Right atrium auricular region (tissue), 2 donors: Measurements from ENCODE around the gene TMPRSS15. TPM values are rescaled to one million over a fixed set of nuclear protein-coding genes. Genes with fewer than 3 reads are reported as not detected.

Experiments used
- DNase-seq: peaks from one replicate; pipeline ENCODE4 v3.0.0-alpha.2; 2019; ENCODE audit warnings: low spot score
- H3K27ac ChIP-seq, 2 donors: fragments of 200-600 bp; sonication (generic); 1 replicate in 1 of 2; 2 replicates in 1 of 2; pipeline ENCODE4 v1.5.1; 2016 to 2019
- H3K27me3 ChIP-seq, 2 donors: fragments of 200-600 bp; sonication (generic); one replicate each; pipeline versions ENCODE4 v1.5.1 to v1.6.0; 2017 to 2019
- H3K36me3 ChIP-seq: fragments of 200-600 bp; sonication (generic); one replicate; pipeline ENCODE4 v1.5.1; 2016
- H3K4me1 ChIP-seq, 2 donors: fragments of 200-600 bp; sonication (generic); one replicate each; pipeline versions ENCODE4 v1.5.1 to v1.6.0; 2017 to 2019
- H3K4me3 ChIP-seq, 2 donors: fragments of 200-600 bp; sonication (generic); 1 replicate in 1 of 2; 2 replicates in 1 of 2; pipeline ENCODE4 v1.5.1; 2017 to 2019; ENCODE audit warnings: mild to moderate bottlenecking in 1 of 2, moderate library complexity in 1 of 2
- H3K9me3 ChIP-seq, 2 donors: fragments of 200-600 bp; sonication (generic); one replicate each; pipeline ENCODE4 v1.5.1; 2019
- total RNA-seq, 2 donors: library from RNA; depleted of rRNA; stranded (reverse); fragments of >200 nt; gene quantifications; one replicate each; pipeline ENCODE4 v1.1.0, GENCODE V29; 2016
- TF ChIP-seq, protein P1 (sequence below), 2 donors: fragments of 200-600 bp; sonication (generic); IDR thresholded peaks; one replicate each; pipeline ENCODE4 v1.5.1; 2019; ENCODE audit warnings: antibody characterized with exemption in 2 of 2

TMPRSS15 gene
- not detected for total RNA-seq

DNA sequence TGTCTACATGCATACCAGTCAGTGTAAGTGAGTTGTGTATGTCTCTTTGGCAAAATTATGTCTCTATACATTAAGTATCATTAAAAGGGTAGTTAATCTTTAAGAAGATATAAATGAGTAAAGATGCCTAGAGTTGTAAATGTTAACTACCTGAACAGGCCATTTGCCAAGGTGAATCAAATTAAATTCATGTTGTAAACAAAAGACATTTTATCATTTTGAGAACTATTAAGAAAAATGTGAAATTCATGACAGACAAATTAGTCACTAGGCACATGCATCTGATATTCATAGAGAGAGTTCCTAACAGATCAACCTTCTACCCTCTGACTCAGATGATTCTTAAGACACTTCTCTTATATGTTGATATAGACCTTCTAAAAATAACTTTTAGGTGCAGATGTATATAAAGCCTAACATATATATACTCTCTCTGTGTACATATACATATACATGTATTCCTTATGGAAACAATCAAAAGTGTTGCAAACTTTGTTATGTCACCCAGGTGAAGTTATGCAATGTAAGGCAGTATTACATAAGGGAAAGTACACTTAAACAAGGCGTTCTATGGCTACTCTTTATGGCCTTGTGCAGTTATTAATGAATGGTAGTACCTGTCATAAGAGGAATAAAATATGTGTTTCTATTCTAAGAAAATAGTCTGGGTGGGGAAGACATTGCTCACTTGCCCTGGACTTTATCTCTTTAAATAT is at the start of gene TMPRSS15:
Gene TMPRSS15 (minus strand): TSS at position 51 of the 716 bp plus-strand sequence. CDS start 163 bp downstream, outside the sequence.
- Histone ChIP-seq H3K9me3 (no peaks in the 10 kb centered on the region), H3K27me3 (no peaks in the 10 kb centered on the region), H3K4me3 (no peak within 1 kb of the TSS), H3K27ac (no peak within 1 kb of the TSS), H3K36me3 (no peaks in the 10 kb centered on the region), H3K4me1 (no peaks in the 10 kb centered on the region)
- TF ChIP-seq, protein P1, sequence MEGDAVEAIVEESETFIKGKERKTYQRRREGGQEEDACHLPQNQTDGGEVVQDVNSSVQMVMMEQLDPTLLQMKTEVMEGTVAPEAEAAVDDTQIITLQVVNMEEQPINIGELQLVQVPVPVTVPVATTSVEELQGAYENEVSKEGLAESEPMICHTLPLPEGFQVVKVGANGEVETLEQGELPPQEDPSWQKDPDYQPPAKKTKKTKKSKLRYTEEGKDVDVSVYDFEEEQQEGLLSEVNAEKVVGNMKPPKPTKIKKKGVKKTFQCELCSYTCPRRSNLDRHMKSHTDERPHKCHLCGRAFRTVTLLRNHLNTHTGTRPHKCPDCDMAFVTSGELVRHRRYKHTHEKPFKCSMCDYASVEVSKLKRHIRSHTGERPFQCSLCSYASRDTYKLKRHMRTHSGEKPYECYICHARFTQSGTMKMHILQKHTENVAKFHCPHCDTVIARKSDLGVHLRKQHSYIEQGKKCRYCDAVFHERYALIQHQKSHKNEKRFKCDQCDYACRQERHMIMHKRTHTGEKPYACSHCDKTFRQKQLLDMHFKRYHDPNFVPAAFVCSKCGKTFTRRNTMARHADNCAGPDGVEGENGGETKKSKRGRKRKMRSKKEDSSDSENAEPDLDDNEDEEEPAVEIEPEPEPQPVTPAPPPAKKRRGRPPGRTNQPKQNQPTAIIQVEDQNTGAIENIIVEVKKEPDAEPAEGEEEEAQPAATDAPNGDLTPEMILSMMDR (IDR thresholded peaks at IDR 0.05) = no peak
- DNase-seq = no peak

DNA sequence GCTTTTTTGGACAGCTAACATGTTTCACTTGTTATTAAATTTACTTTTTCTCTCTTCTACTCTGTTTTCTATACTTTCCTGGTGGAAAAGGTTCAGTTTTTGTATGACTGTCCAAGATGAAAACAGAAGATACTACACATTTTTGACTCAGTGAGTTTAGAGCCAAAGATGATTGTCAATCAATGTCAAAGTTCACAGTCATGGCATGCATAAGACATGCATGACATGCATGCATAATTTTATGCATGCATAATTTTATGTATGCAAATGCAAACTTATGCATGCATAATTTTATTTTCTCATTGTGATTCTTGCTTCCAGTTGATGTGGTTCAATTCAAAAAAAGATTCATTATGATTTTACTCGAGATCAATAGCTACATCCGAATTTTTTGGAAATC is 48.1 kb upstream of the TMPRSS15 start:
- no peaks in the 10 kb centered on the region for H3K36me3 ChIP-seq
- peaks cover 0 to 2% of the 10 kb centered on the region in 2 donors for H3K9me3 ChIP-seq
- TF ChIP-seq, protein P1 (IDR thresholded peaks at IDR 0.05) = no peak
- H3K4me1 ChIP-seq = no peaks in the 10 kb centered on the region
- H3K27ac ChIP-seq = no peak overlapping the region
- no peaks in the 10 kb centered on the region for H3K27me3 ChIP-seq
- no peak overlapping the region for H3K4me3 ChIP-seq
- DNase-seq = no peak

DNA sequence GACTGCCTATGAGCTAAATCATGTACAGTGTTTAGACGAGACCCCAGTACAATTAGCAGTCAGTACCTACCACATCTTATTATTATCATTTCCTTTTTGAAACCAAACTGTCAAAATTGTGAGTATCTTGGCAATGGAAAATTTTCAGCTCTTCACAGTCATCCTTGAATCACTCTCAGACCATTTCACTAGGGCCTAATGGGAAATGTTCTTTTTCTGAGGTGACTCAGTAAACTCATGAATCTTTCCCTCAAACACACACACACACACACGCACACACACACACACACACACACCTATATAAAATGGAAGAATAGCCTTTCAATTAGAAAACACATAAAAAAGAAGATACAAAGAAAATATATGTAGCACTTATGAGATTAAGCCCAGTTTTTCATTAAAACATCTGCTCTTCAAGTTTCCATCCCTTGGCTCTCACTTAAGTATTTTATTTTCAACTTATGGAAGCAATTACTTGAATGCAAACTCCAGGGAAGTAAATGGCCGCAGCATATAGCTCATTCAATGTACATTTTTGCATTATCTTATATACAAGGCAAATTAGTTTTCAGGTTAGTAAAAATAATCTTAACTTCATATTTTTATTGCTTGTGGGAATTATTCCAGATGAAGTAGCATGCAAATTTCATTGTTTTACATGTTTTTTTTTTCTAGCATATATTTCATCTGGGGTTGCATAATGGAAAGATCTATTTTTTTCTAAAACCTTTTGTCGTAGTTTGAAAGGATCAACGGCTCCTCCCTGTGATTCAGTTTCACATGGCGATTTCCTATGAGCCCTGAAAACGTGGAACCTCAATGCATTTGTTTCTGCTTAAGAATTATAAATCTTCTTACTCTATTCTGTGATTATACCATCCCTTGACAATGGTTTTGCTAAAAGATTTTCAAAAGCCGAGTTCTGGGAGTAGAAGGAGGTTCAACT is 46.3 kb upstream of the TMPRSS15 start:
- TF ChIP-seq, protein P1 (IDR thresholded peaks at IDR 0.05) = no peak
- no peak for DNase-seq
- Histone ChIP-seq H3K9me3 (peaks cover 0 to 6% of the 10 kb centered on the region in 2 donors), H3K36me3 (no peaks in the 10 kb centered on the region), H3K27me3 (no peaks in the 10 kb centered on the region), H3K4me3 (no peak overlapping the region), H3K27ac (no peak overlapping the region), H3K4me1 (no peaks in the 10 kb centered on the region)

DNA sequence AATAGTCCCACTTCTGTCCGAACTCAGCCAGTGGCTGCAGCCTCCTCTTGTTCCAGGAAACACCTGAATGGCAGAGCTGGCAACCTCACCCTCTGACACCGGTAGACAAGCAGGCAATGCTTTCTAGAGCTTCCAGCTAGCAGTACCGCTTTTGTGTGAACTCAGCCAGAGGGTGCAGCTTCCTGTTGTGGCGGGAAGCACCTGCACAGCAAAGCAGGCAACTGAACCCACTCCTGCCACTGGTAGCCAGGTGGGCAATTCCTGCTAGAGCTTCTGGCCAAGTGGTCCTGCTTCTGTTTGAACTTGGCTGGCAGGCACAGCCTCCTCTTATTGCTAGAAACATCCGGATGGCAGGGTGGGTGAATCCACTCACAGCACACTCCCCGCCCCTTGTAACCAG is 40.1 kb upstream of the TMPRSS15 start:
- DNase-seq = no peak
- Histone ChIP-seq H3K36me3 (no peaks in the 10 kb centered on the region), H3K4me1 (no peaks in the 10 kb centered on the region), H3K27ac (no peak overlapping the region), H3K9me3 (peaks cover 0 to 6% of the 10 kb centered on the region in 2 donors), H3K4me3 (no peak overlapping the region), H3K27me3 (no peaks in the 10 kb centered on the region)
- TF ChIP-seq, protein P1 (IDR thresholded peaks at IDR 0.05) = no peak

DNA sequence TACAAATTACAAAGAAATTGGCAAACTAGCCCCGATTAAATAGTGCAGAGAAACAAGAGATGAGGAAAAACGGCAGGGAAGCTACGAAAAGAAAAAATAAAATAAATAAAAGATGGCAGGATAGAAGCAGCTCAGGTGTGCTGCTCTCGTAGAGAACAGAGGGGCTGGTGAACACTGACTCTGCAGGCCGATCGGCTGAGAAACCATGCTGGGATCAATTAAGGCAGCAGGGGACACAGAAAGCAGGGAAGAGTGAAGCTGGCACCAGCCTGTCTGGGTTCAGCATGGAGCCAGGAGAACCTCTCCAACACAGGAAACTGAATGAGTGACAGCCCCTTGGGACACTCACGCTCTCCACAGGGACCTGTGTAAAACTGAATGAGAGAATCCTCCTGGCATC is 39.5 kb upstream of the TMPRSS15 start:
- TF ChIP-seq, protein P1 (IDR thresholded peaks at IDR 0.05) = no peak

More for the DNA sequence above, 39.5 kb upstream of the TMPRSS15 start:
- Histone ChIP-seq H3K4me3 (no peak overlapping the region), H3K9me3 (peaks cover 0 to 6% of the 10 kb centered on the region in 2 donors), H3K4me1 (no peaks in the 10 kb centered on the region), H3K27me3 (no peaks in the 10 kb centered on the region), H3K27ac (no peak overlapping the region), H3K36me3 (no peaks in the 10 kb centered on the region)
- no peak for DNase-seq
